ENCODE results near the gene NAP1L1.

- TF ChIP-seq POLR2A (IDR thresholded peaks at IDR 0.05; ENCODE audit: low read depth, low read length) = no peak
- no peak for TF ChIP-seq POU2F2 (IDR thresholded peaks at IDR 0.05; ENCODE audit: low read depth, low read length)
Measured at GRCh38 chr12:76117751-76118150, 33.3 kb upstream of the NAP1L1 start.

Measured in GM12891 (cell line).